Sigmoid colon (tissue), 7 donors: ENCODE data around the gene SPTBN1. TPM values are rescaled to one million over a fixed set of nuclear protein-coding genes. Genes with fewer than 3 reads are reported as not detected.

Source experiments
- DNase-seq: peaks from one replicate; pipeline ENCODE4 v3.0.0-alpha.2; 2019
- H3K27ac ChIP-seq, 4 donors: fragments of 200-600 bp; sonication (generic); one replicate each; pipeline ENCODE4 v1.5.1; 2016 to 2019; ENCODE audit warnings: mild to moderate bottlenecking in 1 of 4
- H3K27me3 ChIP-seq, 3 donors: fragments of 200-600 bp; sonication (generic); one replicate each; pipeline ENCODE4 v1.5.1; 2019; ENCODE audit warnings: mild to moderate bottlenecking in 1 of 3
- H3K36me3 ChIP-seq, 4 donors: fragments of 200-600 bp; sonication (generic); one replicate each; pipeline ENCODE4 v1.5.1; 2016 to 2019
- H3K4me1 ChIP-seq, 4 donors: fragments of 200-600 bp; sonication (generic); one replicate each; pipeline ENCODE4 v1.5.1; 2017 to 2019
- H3K4me3 ChIP-seq, 4 donors: fragments of 200-600 bp; sonication (generic); one replicate each; pipeline ENCODE4 v1.5.1; 2017 to 2019; ENCODE audit warnings: mild to moderate bottlenecking in 2 of 4, moderate library complexity in 1 of 4
- H3K9me3 ChIP-seq, 4 donors: fragments of 200-600 bp in 3 of 4; sonication (generic) in 3 of 4; one replicate each; pipeline versions ENCODE4 v1.5.1 to v1.6.1; 2013 to 2019
- CTCF ChIP-seq, 4 experiments: fragments of 450-650 bp in 3 of 4; fragments of 200-600 bp in 1 of 4; IDR thresholded peaks; one replicate each; pipeline ENCODE4 v1.5.1; 2016 to 2019; ENCODE audit warnings: antibody characterized with exemption in 4 of 4, mild to moderate bottlenecking in 3 of 4, moderate library complexity in 2 of 4
- EP300 ChIP-seq, 4 donors: sonication (generic); formaldehyde crosslinking; IDR thresholded peaks; one replicate each; pipeline ENCODE4 v1.6.1; 2017; ENCODE audit warnings: antibody characterized with exemption in 4 of 4
- POLR2A ChIP-seq, 2 donors: fragments of 450-650 bp; IDR thresholded peaks; one replicate each; pipeline ENCODE4 v1.6.1; 2016; ENCODE audit warnings: antibody characterized with exemption in 2 of 2, mild to moderate bottlenecking in 2 of 2, moderate library complexity in 2 of 2
- POLR2AphosphoS5 ChIP-seq, 4 donors: sonication (generic); formaldehyde crosslinking; IDR thresholded peaks; one replicate each; pipeline ENCODE4 v1.6.1; 2017; ENCODE audit warnings: antibody characterized with exemption in 4 of 4
- WGBS, 2 donors: extraction: QIAGEN DNeasy Blood & Tissue Kit; methylation state at CpG; one replicate each; pipeline ENCODE4 v1.1.7; 2013; 5-methylcytosine and 5-hydroxymethylcytosine counted together
- intact Hi-C: fragments of 100-400 bp; cut with DNase I; formaldehyde crosslinking; loops from one replicate; pipeline ENCODE4 v1.15.1; 2023
- polyA plus RNA-seq, 3 donors: library from polyadenylated mRNA; stranded (reverse); fragments of 200-250 nt; gene quantifications; one replicate each; pipeline ENCODE4 v1.2.3, GENCODE V29; 2013
- total RNA-seq, 4 donors: library from RNA; depleted of rRNA; stranded (reverse); fragments of >200 nt; gene quantifications; one replicate each; pipeline ENCODE4 v1.1.0, GENCODE V29; 2016
- donor health status: healthy with polysubstance abuse.
- donor health status: Bipolar disorder and iron deficiency.
- donor health status: healthy.

The SPTBN1 gene
- total and polyA plus RNA-seq, 7 donors, result 23.1 to 273 (median 169) TPM

GRCh38 chr2:54589340-54590215 lies 133.5 kb downstream of the SPTBN1 start:
- 17 to 32% methylated on average over 7 of the region's 7 CpGs for WGBS, 2 donors
- peaks cover 0 to 27% (median 21%) of the 10 kb centered on the region in 4 donors for H3K4me1 ChIP-seq
- peak overlapping the region in 3 of 4 donors; percentile 22 to 25 (median 24) for H3K27ac ChIP-seq

GRCh38 chr2:54590216-54591120 lies 134.3 kb downstream of the SPTBN1 start:
- no peaks in the 10 kb centered on the region for H3K9me3 ChIP-seq
- intact Hi-C loops, result loop anchor here (2.0 kb wide), 1 partner anchor 14 kb away; no protein-coding TSS in a partner anchor
- 66 to 72% methylated on average over 7 of the region's 7 CpGs for WGBS, 2 donors
- no peaks in the 10 kb centered on the region for H3K27me3 ChIP-seq
- peak overlapping the region in 1 of 4 donors; percentile 25 for H3K27ac ChIP-seq
- peaks cover 0 to 29% (median 24%) of the 10 kb centered on the region in 4 donors for H3K4me1 ChIP-seq
- TF ChIP-seq EP300 (IDR thresholded peaks at IDR 0.05) (no peak), POLR2A (IDR thresholded peaks at IDR 0.05) (no peak), CTCF (IDR thresholded peaks at IDR 0.05) (no peak), POLR2AphosphoS5 (IDR thresholded peaks at IDR 0.05) (no peak)
- H3K36me3 ChIP-seq, result no peaks in the 10 kb centered on the region
- no peak overlapping the region for H3K4me3 ChIP-seq
- no peak for DNase-seq

More at GRCh38 chr2:54589340-54590215, 133.5 kb downstream of the SPTBN1 start:
- no peak overlapping the region for H3K4me3 ChIP-seq
- H3K36me3 ChIP-seq, result no peaks in the 10 kb centered on the region
- DNase-seq, result no peak
- intact Hi-C loops, result loop anchor here (2.0 kb wide), 1 partner anchor 13 kb away; no protein-coding TSS in a partner anchor
- no peak for TF ChIP-seq POLR2A (IDR thresholded peaks at IDR 0.05)
- TF ChIP-seq POLR2AphosphoS5 (IDR thresholded peaks at IDR 0.05), result peak in 3 of 4 donors; percentile 21 to 36 (median 25)
- no peaks in the 10 kb centered on the region for H3K9me3 ChIP-seq
- no peaks in the 10 kb centered on the region for H3K27me3 ChIP-seq

GRCh38 chr2:54591551-54591950 lies 135.4 kb downstream of the SPTBN1 start:
- 74 to 81% methylated on average over 3 of the region's 3 CpGs for whole genome bisulfite sequencing, 2 donors
- peaks cover 0 to 30% (median 26%) of the 10 kb centered on the region in 4 donors for H3K4me1 ChIP-seq
- no peak for DNase-seq
- no peak for TF ChIP-seq POLR2AphosphoS5 (IDR thresholded peaks at IDR 0.05)
- TF ChIP-seq EP300 (IDR thresholded peaks at IDR 0.05), result no peak
- no peak for TF ChIP-seq POLR2A (IDR thresholded peaks at IDR 0.05)
- TF ChIP-seq CTCF (IDR thresholded peaks at IDR 0.05), result no peak
- no peak overlapping the region for H3K4me3 ChIP-seq
- intact Hi-C loops, result loop anchor here (2.0 kb wide), 1 partner anchor 15 kb away; no protein-coding TSS in a partner anchor
- H3K27me3 ChIP-seq, result no peaks in the 10 kb centered on the region
- H3K27ac ChIP-seq, result no peak overlapping the region
- H3K9me3 ChIP-seq, result no peaks in the 10 kb centered on the region
- no peaks in the 10 kb centered on the region for H3K36me3 ChIP-seq

- no peak overlapping the region for H3K27ac ChIP-seq
- H3K9me3 ChIP-seq, result no peaks in the 10 kb centered on the region
- no peak overlapping the region for H3K4me3 ChIP-seq
- no peaks in the 10 kb centered on the region for H3K27me3 ChIP-seq
- 79 to 95% methylated on average over 4 of the region's 4 CpGs for WGBS, 2 donors
- no peak for DNase-seq
- peaks cover 0 to 44% (median 42%) of the 10 kb centered on the region in 4 donors for H3K4me1 ChIP-seq
- TF ChIP-seq POLR2AphosphoS5 (IDR thresholded peaks at IDR 0.05), result no peak
- TF ChIP-seq CTCF (IDR thresholded peaks at IDR 0.05), result no peak
- no peak for TF ChIP-seq EP300 (IDR thresholded peaks at IDR 0.05)
- TF ChIP-seq POLR2A (IDR thresholded peaks at IDR 0.05), result no peak
- H3K36me3 ChIP-seq, result no peaks in the 10 kb centered on the region
- intact Hi-C loops, result no loop called here
These were observed 137.1 kb downstream of the SPTBN1 start for GRCh38 chr2:54593249-54593648.
